ENCODE results near the gene TNFSF10. TPM values are rescaled to one million over a fixed set of nuclear protein-coding genes. Genes with fewer than 3 reads are reported as not detected.

The TNFSF10 gene
- total and polyA plus RNA-seq, 2 of the 4 experiments (the other 2 are of a cell fraction) = 0.63 to 1.3 TPM

DNA sequence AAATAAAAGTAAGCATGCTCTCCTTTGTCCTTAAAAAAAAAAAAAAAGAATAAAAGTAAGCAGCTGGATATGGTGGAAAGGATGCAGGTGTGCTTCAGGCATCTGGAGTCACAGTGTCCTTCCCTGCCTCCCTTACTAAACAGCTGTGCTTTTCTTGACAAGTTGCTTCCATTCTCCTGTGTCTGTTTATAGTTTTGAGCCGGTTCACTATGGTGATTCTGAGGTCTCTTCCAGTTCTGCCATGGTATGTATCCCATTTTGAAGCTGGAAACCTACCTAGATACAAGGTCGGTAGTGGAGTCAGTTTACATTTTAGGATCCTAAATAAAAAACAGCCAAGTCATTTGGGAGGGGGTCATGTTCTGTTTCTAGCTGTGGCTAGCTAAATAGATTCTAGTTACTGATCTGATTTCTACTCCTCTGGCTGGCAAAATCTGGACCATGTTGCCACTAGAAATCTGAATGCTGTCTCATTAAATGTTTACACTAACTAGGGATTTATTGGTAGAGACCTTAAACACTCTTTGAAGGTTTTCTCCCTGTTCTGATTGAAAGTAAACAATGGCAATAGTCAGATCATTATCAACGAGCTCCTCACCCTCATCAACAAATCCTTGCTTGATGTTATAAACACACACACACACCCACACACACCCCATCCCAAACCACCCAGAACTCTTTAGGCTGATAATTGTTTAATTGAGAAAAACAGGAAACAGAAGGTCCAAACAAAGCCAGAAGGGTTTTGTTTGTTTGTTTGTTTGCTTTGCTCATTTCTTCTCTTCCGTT, 7.9 kb downstream of the TNFSF10 start (continued):
- TF ChIP-seq FOS (IDR thresholded peaks at IDR 0.05; ENCODE audit: low read depth, low read length) = no peak

DNA sequence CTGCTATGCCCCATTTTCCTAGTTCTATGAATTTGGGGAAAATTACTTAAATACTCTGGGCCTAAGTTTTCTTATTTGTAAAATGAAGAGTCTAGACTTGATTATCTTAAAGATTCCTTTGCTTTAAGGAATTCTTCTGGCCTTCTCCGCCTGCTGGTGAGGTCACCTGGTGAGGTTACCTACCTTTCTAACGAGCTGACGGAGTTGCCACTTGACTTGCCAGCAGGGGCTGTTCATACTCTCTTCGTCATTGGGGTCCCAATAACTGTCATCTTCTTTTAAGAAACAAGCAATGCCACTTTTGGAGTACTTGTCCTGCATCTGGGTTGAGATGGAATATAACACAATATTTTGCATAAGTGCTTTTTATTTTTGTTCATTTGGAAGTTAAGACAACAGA, 8.6 kb downstream of the TNFSF10 start:
- H3K4me3 ChIP-seq (ENCODE audit: insufficient read depth, low read depth, low read length) = no peak overlapping the region
- intact Hi-C loops (cut with micrococcal nuclease) (no loop called here), dilution Hi-C loops (cut with HindIII; ENCODE audit: low sequenced_read_pairs, unreplicated experiment) (no loop called here), in situ Hi-C loops (cut with MboI; ENCODE audit: low sequenced_read_pairs) (no loop called here)
- no peak overlapping the region for H3K27ac ChIP-seq (ENCODE audit: insufficient read depth, low read length)
- TF ChIP-seq FOS (IDR thresholded peaks at IDR 0.05; ENCODE audit: low read depth, low read length) (no peak), RAD21 (IDR thresholded peaks at IDR 0.05; ENCODE audit: low read length) (no peak), MAFK (IDR thresholded peaks at IDR 0.05; ENCODE audit: low read depth, low read length) (no peak), ELK1 (IDR thresholded peaks at IDR 0.05; ENCODE audit: borderline replicate concordance, low read depth, low read length) (no peak), MAZ (IDR thresholded peaks at IDR 0.05; ENCODE audit: borderline replicate concordance, low read depth, low read length) (no peak), CHD1 (IDR thresholded peaks at IDR 0.05; ENCODE audit: low read depth, low read length) (no peak), CEBPB (IDR thresholded peaks at IDR 0.05; ENCODE audit: low read depth, low read length) (no peak), NFE2L2 (IDR thresholded peaks at IDR 0.05; ENCODE audit: low read depth, low read length) (no peak), RFX5 (IDR thresholded peaks at IDR 0.05; ENCODE audit: low read depth, low read length) (no peak)
- TF ChIP-seq, protein P1, sequence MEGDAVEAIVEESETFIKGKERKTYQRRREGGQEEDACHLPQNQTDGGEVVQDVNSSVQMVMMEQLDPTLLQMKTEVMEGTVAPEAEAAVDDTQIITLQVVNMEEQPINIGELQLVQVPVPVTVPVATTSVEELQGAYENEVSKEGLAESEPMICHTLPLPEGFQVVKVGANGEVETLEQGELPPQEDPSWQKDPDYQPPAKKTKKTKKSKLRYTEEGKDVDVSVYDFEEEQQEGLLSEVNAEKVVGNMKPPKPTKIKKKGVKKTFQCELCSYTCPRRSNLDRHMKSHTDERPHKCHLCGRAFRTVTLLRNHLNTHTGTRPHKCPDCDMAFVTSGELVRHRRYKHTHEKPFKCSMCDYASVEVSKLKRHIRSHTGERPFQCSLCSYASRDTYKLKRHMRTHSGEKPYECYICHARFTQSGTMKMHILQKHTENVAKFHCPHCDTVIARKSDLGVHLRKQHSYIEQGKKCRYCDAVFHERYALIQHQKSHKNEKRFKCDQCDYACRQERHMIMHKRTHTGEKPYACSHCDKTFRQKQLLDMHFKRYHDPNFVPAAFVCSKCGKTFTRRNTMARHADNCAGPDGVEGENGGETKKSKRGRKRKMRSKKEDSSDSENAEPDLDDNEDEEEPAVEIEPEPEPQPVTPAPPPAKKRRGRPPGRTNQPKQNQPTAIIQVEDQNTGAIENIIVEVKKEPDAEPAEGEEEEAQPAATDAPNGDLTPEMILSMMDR (conservative IDR thresholded peaks at IDR 0.05; ENCODE audit: low read depth, low read length) = no peak
- POLR2A ChIA-PET (ENCODE audit: unreplicated experiment) = no interaction called here
- no peak overlapping the region for H3K14ac ChIP-seq (replicated peaks; ENCODE audit: low read depth, low read length)
- H3K9ac ChIP-seq (ENCODE audit: low read depth, low read length) = no peak overlapping the region
- H4K91ac ChIP-seq (ENCODE audit: insufficient read depth, low read depth, low read length) = no peak overlapping the region
- H3K27me3 ChIP-seq (ENCODE audit: control insufficient read depth, insufficient read depth, low read length) = peaks cover 2% of the 10 kb centered on the region; the same call in 1 of the 2 replicates
- H3K4me1 ChIP-seq (ENCODE audit: control insufficient read depth, insufficient read depth, low read length) = peaks cover 10% of the 10 kb centered on the region
- H3K4ac ChIP-seq (ENCODE audit: low read depth, low read length) = no peak overlapping the region
- no peak overlapping the region for H3K56ac ChIP-seq (ENCODE audit: extremely low read depth, insufficient read depth, low read length)
- DNase-seq (no peak), ATAC-seq (ENCODE audit: low read depth) (no peak)
- WGBS, 2 experiments (ENCODE audit: extremely low coverage in 2 of 2, insufficient read length in 1 of 2) = 93% methylated on average over 2 of the region's 4 CpGs; no CpG with 5 or more reads in 1 of the 2 experiments
- no peaks in the 10 kb centered on the region for H3K36me3 ChIP-seq (ENCODE audit: control insufficient read depth, insufficient read depth, low read length)
- CTCF ChIA-PET = no interaction called here
- no peak overlapping the region for H4K8ac ChIP-seq (ENCODE audit: low read depth in 2 of 2, low read length in 2 of 2)
- H3K18ac ChIP-seq (ENCODE audit: low read depth, low read length) = no peak overlapping the region
- no peak overlapping the region for H4K5ac ChIP-seq (ENCODE audit: low read depth, low read length)
- peaks cover 9% of the 10 kb centered on the region for H3K9me1 ChIP-seq (ENCODE audit: insufficient read depth, low read length)
- no peak overlapping the region for H2BK5ac ChIP-seq (ENCODE audit: low read depth, low read length, poor library complexity, severe bottlenecking)
- H2BK120ac ChIP-seq (ENCODE audit: low read depth, low read length) = no peak overlapping the region
- no peaks in the 10 kb centered on the region for H3K79me1 ChIP-seq (ENCODE audit: low read depth in 1 of 2, low read length in 2 of 2)
- no TSS peak for BruUV-seq (replicated peaks)
- no peak overlapping the region for H3K4me2 ChIP-seq (ENCODE audit: low read depth, low read length)
- H2AFZ ChIP-seq (replicated peaks; ENCODE audit: low read length, poor library complexity) = no peak overlapping the region
- H2AK5ac ChIP-seq (ENCODE audit: low read depth, low read length) = no peak overlapping the region
- no peak overlapping the region for H2BK20ac ChIP-seq (ENCODE audit: low read depth, low read length)
- H2AK9ac ChIP-seq (replicated peaks; ENCODE audit: low read depth, low read length, poor library complexity) = no peak overlapping the region
- no peak overlapping the region for H3K23ac ChIP-seq (ENCODE audit: low read depth, low read length)
- H3K9me3 ChIP-seq (ENCODE audit: control insufficient read depth, insufficient read depth, low read length) = no peaks in the 10 kb centered on the region
- no peaks in the 10 kb centered on the region for H4K20me1 ChIP-seq (ENCODE audit: insufficient read depth, low read length)
- H2BK15ac ChIP-seq (ENCODE audit: low read depth, low read length) = no peak overlapping the region
